ENCODE data around the gene STAC. TPM values are rescaled to one million over a fixed set of nuclear protein-coding genes. Genes with fewer than 3 reads are reported as not detected.

STAC gene
- total RNA-seq, 1 experiment from 2014 or later = 2.0 TPM

DNA sequence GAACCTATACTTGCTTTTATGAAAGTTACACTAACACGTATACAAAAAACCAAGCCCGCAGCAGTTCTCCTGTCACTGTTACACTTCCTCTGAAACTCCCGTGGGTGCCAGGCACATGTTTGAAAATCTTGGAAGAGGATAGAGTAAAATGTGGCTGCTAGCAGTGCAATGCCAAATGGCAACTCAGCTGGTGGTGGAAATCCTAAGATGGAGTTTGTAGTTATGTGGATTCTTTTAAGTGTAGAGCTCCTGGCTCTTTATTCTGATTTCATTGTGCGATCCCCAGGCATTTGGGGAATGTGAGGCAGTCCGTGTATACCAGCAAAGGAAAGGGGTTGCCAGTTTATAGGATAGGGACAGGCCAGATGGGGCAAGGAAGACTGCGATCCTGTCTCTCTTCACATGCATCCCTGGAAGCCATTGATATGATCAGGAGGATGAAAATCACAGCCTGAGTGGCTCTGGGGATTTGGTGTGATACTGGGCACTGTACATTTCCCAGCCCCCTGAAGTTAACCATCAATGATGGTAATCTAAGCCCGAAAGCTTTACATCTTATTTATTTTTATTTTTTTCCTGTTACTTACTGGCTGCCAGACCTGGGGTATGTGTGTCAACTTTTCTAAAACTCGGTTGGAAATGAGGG is 1.1 kb downstream of the STAC start:
- POLR2A ChIA-PET (ENCODE audit: low non-redundant PET) = no interaction called here
- no peak overlapping the region for H3K27ac ChIP-seq (ENCODE audit: low read depth, low read length, poor library complexity, severe bottlenecking)

DNA sequence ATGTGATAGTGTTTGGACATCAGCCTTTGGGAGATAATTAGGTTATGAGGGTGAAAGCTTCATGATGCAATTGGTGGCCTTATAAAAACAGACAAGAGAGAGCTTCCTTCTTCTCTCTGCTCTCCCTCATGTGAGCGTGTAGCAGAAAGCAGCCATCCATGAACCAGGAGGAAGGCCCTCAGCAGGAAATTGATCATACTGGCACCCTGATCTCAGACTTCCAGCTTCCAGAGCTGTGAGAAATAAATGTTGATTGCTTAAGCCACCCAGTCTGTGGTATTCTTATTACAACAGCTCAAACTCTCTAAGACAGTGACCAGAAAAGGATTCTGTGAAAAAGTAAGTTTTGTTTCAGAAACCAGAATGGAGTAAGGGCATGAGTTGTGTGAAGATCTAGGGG is 13.3 kb downstream of the STAC start:
- intact Hi-C loops (cut with micrococcal nuclease; ENCODE audit: unreplicated experiment) = no loop called here
- Histone ChIP-seq H3K4me3 (ENCODE audit: low read depth, low read length, poor library complexity, severe bottlenecking) (no peak overlapping the region), H3K9me3 (ENCODE audit: low read depth, low read length, poor library complexity, severe bottlenecking) (no peaks in the 10 kb centered on the region), H3K4me1 (ENCODE audit: insufficient read depth, low read length, poor library complexity, severe bottlenecking) (no peaks in the 10 kb centered on the region), H3K36me3 (ENCODE audit: insufficient read depth, low read length, poor library complexity, severe bottlenecking) (no peaks in the 10 kb centered on the region), H3K27me3 (replicated peaks; ENCODE audit: insufficient read depth, low read depth, low read length, poor library complexity) (no peaks in the 10 kb centered on the region), H3K27ac (ENCODE audit: low read depth, low read length, poor library complexity, severe bottlenecking) (no peak overlapping the region)
- DNase-seq (ENCODE audit: low spot score) = no peak
- ChIA-PET POLR2A (ENCODE audit: low non-redundant PET) (no interaction called here), CTCF (no interaction called here)
- no peak for TF ChIP-seq EZH2 (IDR thresholded peaks at IDR 0.05; ENCODE audit: borderline replicate concordance, low read depth, low read length, poor library complexity, severe bottlenecking)
- TF ChIP-seq, protein P1, sequence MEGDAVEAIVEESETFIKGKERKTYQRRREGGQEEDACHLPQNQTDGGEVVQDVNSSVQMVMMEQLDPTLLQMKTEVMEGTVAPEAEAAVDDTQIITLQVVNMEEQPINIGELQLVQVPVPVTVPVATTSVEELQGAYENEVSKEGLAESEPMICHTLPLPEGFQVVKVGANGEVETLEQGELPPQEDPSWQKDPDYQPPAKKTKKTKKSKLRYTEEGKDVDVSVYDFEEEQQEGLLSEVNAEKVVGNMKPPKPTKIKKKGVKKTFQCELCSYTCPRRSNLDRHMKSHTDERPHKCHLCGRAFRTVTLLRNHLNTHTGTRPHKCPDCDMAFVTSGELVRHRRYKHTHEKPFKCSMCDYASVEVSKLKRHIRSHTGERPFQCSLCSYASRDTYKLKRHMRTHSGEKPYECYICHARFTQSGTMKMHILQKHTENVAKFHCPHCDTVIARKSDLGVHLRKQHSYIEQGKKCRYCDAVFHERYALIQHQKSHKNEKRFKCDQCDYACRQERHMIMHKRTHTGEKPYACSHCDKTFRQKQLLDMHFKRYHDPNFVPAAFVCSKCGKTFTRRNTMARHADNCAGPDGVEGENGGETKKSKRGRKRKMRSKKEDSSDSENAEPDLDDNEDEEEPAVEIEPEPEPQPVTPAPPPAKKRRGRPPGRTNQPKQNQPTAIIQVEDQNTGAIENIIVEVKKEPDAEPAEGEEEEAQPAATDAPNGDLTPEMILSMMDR (conservative IDR thresholded peaks at IDR 0.05; ENCODE audit: low read depth, low read length) = no peak
- no TSS peak for BruUV-seq (replicated peaks)

More for the DNA sequence above, 1.1 kb downstream of the STAC start:
- BruUV-seq (replicated peaks) = no TSS peak
- DNase-seq (ENCODE audit: low spot score) = no peak
- no peak for TF ChIP-seq EZH2 (IDR thresholded peaks at IDR 0.05; ENCODE audit: borderline replicate concordance, low read depth, low read length, poor library complexity, severe bottlenecking)
- TF ChIP-seq, protein P1 (conservative IDR thresholded peaks at IDR 0.05; ENCODE audit: low read depth, low read length) = no peak
- CTCF ChIA-PET = no interaction called here
- Histone ChIP-seq H3K27me3 (replicated peaks; ENCODE audit: insufficient read depth, low read depth, low read length, poor library complexity) (peaks cover 14% of the 10 kb centered on the region), H3K4me1 (ENCODE audit: insufficient read depth, low read length, poor library complexity, severe bottlenecking) (no peaks in the 10 kb centered on the region), H3K4me3 (ENCODE audit: low read depth, low read length, poor library complexity, severe bottlenecking) (peak overlapping the region; percentile 50), H3K36me3 (ENCODE audit: insufficient read depth, low read length, poor library complexity, severe bottlenecking) (no peaks in the 10 kb centered on the region), H3K9me3 (ENCODE audit: low read depth, low read length, poor library complexity, severe bottlenecking) (no peaks in the 10 kb centered on the region)
- intact Hi-C loops (cut with micrococcal nuclease; ENCODE audit: unreplicated experiment) = no loop called here

DNA sequence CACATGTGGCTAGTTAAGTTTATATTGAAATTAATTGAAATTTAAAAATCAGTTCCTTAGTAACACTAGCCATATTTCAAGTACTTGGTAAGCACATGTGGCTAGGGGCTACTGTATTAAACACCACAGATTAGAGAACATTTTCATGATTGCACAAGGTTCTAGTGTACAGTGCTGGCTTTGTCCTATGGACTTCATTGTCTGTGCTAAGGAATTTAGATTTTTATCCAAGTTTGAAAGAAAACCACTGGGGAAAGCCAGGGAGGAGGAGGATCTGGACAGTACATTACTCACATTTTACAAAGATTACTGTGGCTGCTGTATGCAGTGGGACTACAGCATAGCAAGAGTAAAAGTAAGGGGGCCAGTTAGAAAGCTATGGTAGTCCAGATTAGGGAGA is 13.9 kb downstream of the STAC start:
- no peak for DNase-seq (ENCODE audit: low spot score)

More for the DNA sequence above, 13.9 kb downstream of the STAC start:
- POLR2A ChIA-PET (ENCODE audit: low non-redundant PET) = no interaction called here
- H3K4me1 ChIP-seq (ENCODE audit: insufficient read depth, low read length, poor library complexity, severe bottlenecking) = no peaks in the 10 kb centered on the region
- no peak overlapping the region for H3K27ac ChIP-seq (ENCODE audit: low read depth, low read length, poor library complexity, severe bottlenecking)
- no TSS peak for BruUV-seq (replicated peaks)
- H3K36me3 ChIP-seq (ENCODE audit: insufficient read depth, low read length, poor library complexity, severe bottlenecking) = no peaks in the 10 kb centered on the region
- no peaks in the 10 kb centered on the region for H3K27me3 ChIP-seq (replicated peaks; ENCODE audit: insufficient read depth, low read depth, low read length, poor library complexity)
- intact Hi-C loops (cut with micrococcal nuclease; ENCODE audit: unreplicated experiment) = no loop called here
- no peaks in the 10 kb centered on the region for H3K9me3 ChIP-seq (ENCODE audit: low read depth, low read length, poor library complexity, severe bottlenecking)
- no peak overlapping the region for H3K4me3 ChIP-seq (ENCODE audit: low read depth, low read length, poor library complexity, severe bottlenecking)
- TF ChIP-seq, protein P1 (conservative IDR thresholded peaks at IDR 0.05; ENCODE audit: low read depth, low read length) = no peak
- TF ChIP-seq EZH2 (IDR thresholded peaks at IDR 0.05; ENCODE audit: borderline replicate concordance, low read depth, low read length, poor library complexity, severe bottlenecking) = no peak
- CTCF ChIA-PET = no interaction called here

Data from A673 (cell line).